Pancreas (tissue), 10 donors: Measurements from ENCODE around the gene OR6C2. TPM values are rescaled to one million over a fixed set of nuclear protein-coding genes. Genes with fewer than 3 reads are reported as not detected.
A peak's percentile ranks its signal among the peaks of the same experiment; 100 is the strongest.
"Not testable (repeated sequence)": the region's sequence is repeated elsewhere in the genome, so short reads cannot be mapped to it uniquely, and the experiment has no call there.

Experiments
- ATAC-seq, 4 donors: fragments of 200-7000 bp; cut with Tn5 transposase; one replicate each; pipeline versions ENCODE4 v1.8.0 to v1.9.1; 2020; ENCODE audit warnings: mild to moderate bottlenecking in 4 of 4, moderate library complexity in 4 of 4
- DNase-seq, 6 donors: peaks; one replicate each; pipeline ENCODE4 v3.0.0-alpha.2; 2020
- FAIRE-seq: peaks from 2 replicates; lab custom pipeline; 2012; peaks lifted over from hg19 to GRCh38; lab: Jason Lieb, UNC
- H3K27ac ChIP-seq, 4 donors: fragments of 200-600 bp; sonication (generic); 1 replicate in 3 of 4; 2 replicates in 1 of 4; pipeline versions ENCODE4 v1.5.0 to v1.8.0; 2020
- H3K27me3 ChIP-seq, 4 donors: fragments of 200-600 bp; one replicate each; pipeline ENCODE4 v1.8.0; 2021
- H3K36me3 ChIP-seq, 3 donors: fragments of 200-600 bp; sonication (generic) in 1 of 3; one replicate each; pipeline versions ENCODE4 v1.5.0 to v1.8.0; 2020 to 2021
- H3K4me1 ChIP-seq, 3 donors: fragments of 200-600 bp; one replicate each; pipeline ENCODE4 v1.8.0; 2021
- H3K4me3 ChIP-seq, 4 donors: fragments of 200-600 bp; sonication (generic) in 2 of 4; one replicate each; pipeline versions ENCODE4 v1.5.0 to v1.8.0; 2020 to 2021
- H3K9me3 ChIP-seq, 4 donors: fragments of 200-600 bp; one replicate each; pipeline ENCODE4 v1.8.0; 2021
- CTCF ChIP-seq, 4 donors: fragments of 200-600 bp; sonication (generic) in 3 of 4; IDR thresholded peaks; one replicate each; pipeline versions ENCODE4 v1.5.0 to v1.8.0; 2021; ENCODE audit warnings: antibody characterized with exemption in 4 of 4
- WGBS, 2 donors: extraction: QIAGEN DNeasy Blood & Tissue Kit; methylation state at CpG; one replicate each; pipeline ENCODE4 v1.1.7; 2013; 5-methylcytosine and 5-hydroxymethylcytosine counted together
- intact Hi-C, 3 donors: fragments of 100-400 bp; cut with DNase I; formaldehyde crosslinking; loops; one replicate each; pipeline versions ENCODE4 v1.11.1 to v1.14.2; 2022
- polyA plus RNA-seq, 2 donors: library from polyadenylated mRNA; stranded (reverse); fragments of 200-250 nt; gene quantifications; one replicate each; pipeline ENCODE4 v1.2.3, GENCODE V29; 2013
- total RNA-seq, 6 donors: library from RNA; stranded (reverse); fragmentation: NEBNext Ultra II Directional in 4 of 6; extraction: Animal tissue kit (Norgen Biotek cat#: 25700) in 4 of 6; gene quantifications; one replicate each; pipeline versions ENCODE4 v1.2.1 to v1.2.4, GENCODE V29; 2021 to 2023
- donor health status: healthy with polysubstance abuse.
- donor health status: DM: no; HTN: no; CAD: no; lungs with moderate emphysema.
- donor health status: DM: no; HTN: no; CAD: no.
- donor health status: control.
- donor health status: control.
- donor health status: Bipolar disorder and iron deficiency.
- donor health status: DM: yes; HTN: yes; CAD: no.
- donor health status: DM: no; HTN: no; CAD: no.
- donor health status: DM: no; HTN: no; CAD: no.
- donor health status: DM: yes; HTN: yes; CAD: no.

OR6C2 gene
- total and polyA plus RNA-seq, 8 donors: not detected

- intact Hi-C loops: no loop called here
- FAIRE-seq: no peak
- TF ChIP-seq CTCF (IDR thresholded peaks at IDR 0.05): no peak
- Histone ChIP-seq H3K36me3 (no peaks in the 10 kb centered on the region), H3K9me3 (no peaks in the 10 kb centered on the region), H3K4me3 (no peak overlapping the region), H3K4me1 (no peaks in the 10 kb centered on the region), H3K27me3 (no peaks in the 10 kb centered on the region), H3K27ac (no peak overlapping the region)
- no peak for ATAC-seq
- no peak for DNase-seq
- WGBS, 2 donors: 78% methylated on average over 2 of the region's 2 CpGs
Observed at GRCh38 chr12:55469291-55469690, 25.4 kb downstream of the OR6C2 start.

GRCh38 chr12:55470088-55470829 lies 26.4 kb downstream of the OR6C2 start, which contains the start of gene OR6C70:
TSS of gene OR6C70 (minus strand) at chr12:55470138. CDS start at chr12:55470138, 0 bp downstream.
- intact Hi-C loops: no loop called here
- no peaks in the 10 kb centered on the region for H3K4me1 ChIP-seq
- no peak for TF ChIP-seq CTCF (IDR thresholded peaks at IDR 0.05)
- WGBS, 2 donors: 92 to 97% methylated on average over 3 of the region's 3 CpGs
- H3K27ac ChIP-seq: no peak within 1 kb of the TSS
- no peak for DNase-seq
- H3K9me3 ChIP-seq: no peaks in the 10 kb centered on the region
- no peak for ATAC-seq
- FAIRE-seq: no peak
- H3K4me3 ChIP-seq: no peak within 1 kb of the TSS
- no peaks in the 10 kb centered on the region for H3K36me3 ChIP-seq
- no peaks in the 10 kb centered on the region for H3K27me3 ChIP-seq

GRCh38 chr12:55472264-55472663 lies 28.4 kb downstream of the OR6C2 start:
- H3K27ac ChIP-seq: no peak overlapping the region
- FAIRE-seq (no peak), DNase-seq (no peak), ATAC-seq (no peak)
- no peaks in the 10 kb centered on the region for H3K36me3 ChIP-seq
- intact Hi-C loops: no loop called here
- WGBS, 2 donors: 85 to 86% methylated on average over 1 of the region's 1 CpG
- H3K9me3 ChIP-seq: no peaks in the 10 kb centered on the region
- H3K27me3 ChIP-seq: no peaks in the 10 kb centered on the region
- H3K4me1 ChIP-seq: no peaks in the 10 kb centered on the region
- TF ChIP-seq CTCF (IDR thresholded peaks at IDR 0.05): no peak
- H3K4me3 ChIP-seq: no peak overlapping the region

- H3K27me3 ChIP-seq, H3K36me3 ChIP-seq, ATAC-seq, H3K4me1 ChIP-seq, intact Hi-C loops, H3K4me3 ChIP-seq, H3K9me3 ChIP-seq, FAIRE-seq, H3K27ac ChIP-seq: not testable (repeated sequence)
- 80 to 95% methylated on average over 4 to 29 of the region's 29 CpGs for WGBS, 2 donors
- DNase-seq: peak in 1 of 6 donors; percentile 27
Observed at GRCh38 chr12:55479136-55479535, 35.3 kb downstream of the OR6C2 start.

- H3K36me3 ChIP-seq, FAIRE-seq, DNase-seq, H3K9me3 ChIP-seq, intact Hi-C loops, H3K27me3 ChIP-seq, H3K4me1 ChIP-seq, H3K4me3 ChIP-seq, H3K27ac ChIP-seq, ATAC-seq: not testable (repeated sequence)
- 53 to 82% methylated on average over 7 to 13 of the region's 13 CpGs for WGBS, 2 donors
Observed at GRCh38 chr12:55484284-55484683, 40.4 kb downstream of the OR6C2 start.

GRCh38 chr12:55492078-55492477 lies 48.2 kb downstream of the OR6C2 start, which contains the start of gene OR6C68:
TSS of gene OR6C68 (plus strand) at chr12:55492378. CDS start at chr12:55492378, 0 bp downstream.
- no peak for TF ChIP-seq CTCF (IDR thresholded peaks at IDR 0.05)
- ATAC-seq (no peak), DNase-seq (no peak), FAIRE-seq (no peak)
- H3K36me3 ChIP-seq: no peaks in the 10 kb centered on the region
- 69 to 81% methylated on average over 2 of the region's 2 CpGs for WGBS, 2 donors
- no peak within 1 kb of the TSS for H3K27ac ChIP-seq
- H3K27me3 ChIP-seq: no peaks in the 10 kb centered on the region
- intact Hi-C loops: no loop called here
- no peaks in the 10 kb centered on the region for H3K9me3 ChIP-seq
- H3K4me3 ChIP-seq: no peak within 1 kb of the TSS
- H3K4me1 ChIP-seq: peaks cover 0 to 8% (median 0%) of the 10 kb centered on the region in 3 donors
